GM18508 (cell line): ENCODE results near the gene NFIA.

ENCODE experiments used
- ATAC-seq: cut with Tn5 transposase; IDR thresholded peaks from one replicate; pipeline ENCODE4 v1.9.1; 2021; ENCODE audit warnings: moderate number of reproducible peaks; ENCODE audit not compliant: insufficient read depth, unreplicated experiment

The NFIA gene

DNA sequence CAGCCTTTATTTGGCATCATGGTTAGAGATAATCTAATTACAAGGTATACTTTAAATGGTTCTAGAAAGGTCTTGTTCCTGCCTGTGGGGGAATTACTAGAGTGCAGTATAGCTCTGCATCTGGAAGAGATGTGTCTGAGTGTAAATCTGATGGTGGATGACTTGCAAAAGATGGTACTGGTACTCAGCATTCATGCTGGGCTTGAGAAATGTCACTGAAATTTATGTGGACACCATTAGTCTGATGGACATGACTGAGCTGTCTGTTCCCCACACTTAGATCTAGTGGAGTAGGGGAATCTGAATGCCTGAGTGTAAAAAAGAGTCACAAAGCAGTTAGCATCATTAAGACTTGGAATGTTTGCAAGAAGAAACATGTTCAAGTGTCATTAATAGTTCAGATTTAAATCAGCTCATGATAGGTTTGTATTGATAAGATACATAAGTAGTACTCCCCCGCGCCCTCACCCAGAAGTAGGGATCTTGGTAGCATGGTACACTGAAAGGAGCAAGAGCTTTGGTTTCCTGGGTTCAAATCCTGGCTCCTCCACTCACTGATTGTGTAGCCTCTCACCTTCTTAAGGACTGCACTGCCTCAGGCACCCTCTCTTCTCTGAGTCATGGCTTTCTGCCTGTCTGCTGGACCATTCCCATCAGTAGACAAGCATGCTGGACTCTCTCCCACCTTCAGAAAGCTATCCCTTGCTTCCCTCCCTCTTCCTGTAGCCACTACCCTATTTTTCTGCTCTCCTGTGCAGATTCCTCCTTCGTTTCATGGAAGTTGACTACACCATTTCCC is 292.9 kb downstream of the NFIA start:
- ATAC-seq, result no peak

DNA sequence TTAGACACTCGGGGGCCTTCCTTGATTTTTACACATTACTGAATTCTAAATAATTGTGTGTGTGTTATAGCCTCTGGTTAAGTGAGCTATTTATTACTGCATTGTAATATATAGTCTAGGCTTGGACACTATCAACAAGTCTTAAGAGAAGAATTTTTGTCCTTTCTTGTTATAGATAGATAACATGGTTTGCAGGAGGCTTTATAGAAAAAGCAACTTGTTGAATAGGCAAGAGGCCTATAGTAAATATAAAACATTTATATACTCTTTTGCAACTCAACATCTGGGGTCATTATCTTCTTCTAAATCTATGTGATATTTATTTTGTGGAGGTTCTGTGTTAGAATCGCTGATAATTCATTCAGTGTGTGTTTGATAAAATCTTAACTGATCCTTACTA is 293.8 kb downstream of the NFIA start:
- no peak for ATAC-seq

DNA sequence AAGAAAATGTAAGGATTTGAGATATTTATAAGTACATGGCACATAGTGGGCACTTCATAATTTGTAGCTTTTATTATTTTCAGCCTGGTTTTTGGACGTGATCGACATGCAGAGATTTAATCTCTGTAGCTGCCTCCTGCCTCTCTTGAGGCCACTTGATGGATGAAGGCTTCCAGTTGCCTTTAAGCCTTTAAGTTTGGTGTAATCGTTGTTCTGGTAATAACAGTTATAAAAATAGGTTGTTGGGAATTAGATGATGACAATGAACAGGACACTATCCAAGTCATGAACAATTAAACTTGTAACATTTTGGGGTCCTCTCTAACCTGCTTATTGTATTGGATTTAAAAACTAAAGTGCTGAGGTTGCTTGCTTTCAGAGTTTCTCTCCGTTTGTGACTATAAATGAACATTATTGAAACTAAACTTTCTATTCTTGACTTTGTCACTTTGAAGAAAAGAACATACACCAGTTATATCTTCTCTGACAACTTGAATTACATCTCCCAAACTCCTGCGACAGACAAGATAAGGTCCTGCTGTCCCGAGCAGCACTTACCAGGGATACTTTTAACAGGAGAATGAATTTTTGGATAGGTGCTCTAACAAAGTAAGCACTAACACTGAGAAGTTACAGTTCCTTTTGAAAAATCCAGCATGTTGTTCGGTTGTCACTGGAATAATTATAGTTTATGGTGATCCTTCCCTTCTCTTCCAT is 295.0 kb downstream of the NFIA start:
- no peak for ATAC-seq

DNA sequence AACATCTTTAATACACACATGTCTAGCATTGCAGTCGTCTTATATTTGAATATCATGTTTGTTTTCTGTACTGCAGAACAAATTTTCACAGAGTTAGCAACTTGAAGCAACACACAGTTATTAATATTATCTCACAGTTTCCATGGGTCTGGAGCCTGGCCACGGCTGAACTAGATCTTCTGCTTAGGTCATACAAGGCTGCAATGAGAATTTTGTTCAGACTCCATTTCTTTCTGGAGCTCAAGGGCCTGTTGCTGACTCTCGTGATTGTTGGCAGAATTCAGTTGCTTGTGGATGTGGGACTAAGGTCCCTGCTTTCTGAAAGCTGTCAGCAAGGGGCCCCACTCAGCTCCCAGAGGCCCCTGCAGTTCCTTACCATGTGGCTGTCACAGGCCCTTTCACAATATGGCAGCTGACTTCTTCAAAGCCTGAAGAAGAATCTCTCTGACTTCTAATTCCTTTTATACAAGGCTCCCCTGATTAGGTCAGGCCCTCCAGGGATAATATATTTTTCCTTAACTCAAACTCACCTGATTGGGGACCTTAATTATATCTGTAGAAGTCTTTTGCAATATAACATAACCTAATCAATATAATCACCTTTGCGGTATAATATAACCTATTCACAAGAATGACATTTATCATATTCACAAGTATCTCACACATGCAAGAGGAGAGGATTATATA is 296.3 kb downstream of the NFIA start:
- ATAC-seq, result no peak

DNA sequence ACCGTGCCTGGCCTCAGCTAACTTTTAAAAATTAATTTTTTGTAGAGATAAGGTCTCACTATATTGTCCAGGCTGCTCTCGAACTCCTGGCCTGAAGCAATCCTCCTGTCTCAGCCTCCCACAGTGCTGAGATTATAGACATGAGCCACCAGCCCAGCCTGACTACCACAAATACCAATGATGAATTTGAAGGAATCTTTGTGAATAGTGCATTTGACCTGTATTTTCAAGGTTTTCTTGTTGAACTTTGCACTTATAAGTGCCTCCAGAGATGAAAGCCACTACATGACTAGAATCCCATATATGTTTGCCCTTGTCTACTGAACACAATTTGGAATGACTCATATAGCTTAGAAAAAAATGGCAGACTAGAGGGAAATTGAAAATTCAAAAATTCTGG is 297.3 kb downstream of the NFIA start:
- no peak for ATAC-seq

DNA sequence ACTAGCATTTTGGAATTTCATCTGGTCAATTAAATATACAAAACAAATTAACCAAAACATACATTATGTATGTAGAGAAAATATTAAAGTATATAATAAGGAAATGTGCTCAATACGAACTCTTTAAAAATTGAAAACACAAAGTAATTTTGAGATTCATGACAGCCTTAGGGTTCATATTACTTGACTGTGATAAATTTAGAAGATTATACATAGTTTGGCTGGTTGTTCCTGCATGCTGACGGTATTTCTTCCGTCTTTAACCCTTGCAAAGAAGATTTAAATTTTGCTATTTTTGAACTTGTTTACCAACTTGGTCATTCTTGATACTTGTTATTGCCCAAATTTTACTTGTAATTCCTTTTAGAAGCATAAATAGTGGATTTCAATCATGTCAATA is 298.2 kb downstream of the NFIA start:
- no peak for ATAC-seq

DNA sequence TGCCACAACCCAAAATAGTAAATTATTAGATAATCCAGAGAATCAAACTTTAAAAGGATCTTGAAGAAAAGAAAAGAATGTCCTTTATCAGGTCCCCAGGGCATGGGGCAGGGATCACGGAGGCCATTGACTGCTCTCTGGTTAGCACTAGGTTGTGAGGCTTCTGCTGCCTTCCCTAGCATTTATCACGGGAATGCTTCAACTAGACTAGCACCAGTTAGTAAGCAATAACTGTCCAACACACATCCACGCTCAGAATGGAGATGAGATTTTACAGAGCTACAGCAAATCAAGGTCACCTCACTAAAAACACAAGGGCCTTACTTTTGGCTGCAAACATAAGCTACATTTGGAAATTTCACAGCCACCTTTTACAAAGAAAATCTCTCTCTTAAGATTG is 304.0 kb downstream of the NFIA start:
- ATAC-seq, result no peak

DNA sequence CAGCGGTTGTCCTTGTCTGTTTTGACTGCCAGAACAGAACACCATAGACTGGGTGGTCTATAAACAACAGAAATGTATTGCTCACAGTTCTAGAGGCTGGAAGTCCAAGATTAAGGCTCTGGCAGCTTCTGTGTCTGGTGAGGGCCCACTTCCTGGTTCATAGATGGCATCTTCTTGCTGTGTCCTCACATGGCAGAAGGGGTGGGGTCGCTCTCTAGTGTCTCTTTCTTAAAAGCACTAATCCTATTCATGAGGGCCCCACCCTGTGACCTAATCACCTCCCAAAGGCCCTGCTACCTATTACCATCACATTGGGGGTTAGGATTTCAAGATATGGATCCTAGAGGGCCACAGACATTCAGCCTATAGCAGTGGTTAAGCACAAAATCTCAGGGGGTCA is 304.4 kb downstream of the NFIA start:
- no peak for ATAC-seq

DNA sequence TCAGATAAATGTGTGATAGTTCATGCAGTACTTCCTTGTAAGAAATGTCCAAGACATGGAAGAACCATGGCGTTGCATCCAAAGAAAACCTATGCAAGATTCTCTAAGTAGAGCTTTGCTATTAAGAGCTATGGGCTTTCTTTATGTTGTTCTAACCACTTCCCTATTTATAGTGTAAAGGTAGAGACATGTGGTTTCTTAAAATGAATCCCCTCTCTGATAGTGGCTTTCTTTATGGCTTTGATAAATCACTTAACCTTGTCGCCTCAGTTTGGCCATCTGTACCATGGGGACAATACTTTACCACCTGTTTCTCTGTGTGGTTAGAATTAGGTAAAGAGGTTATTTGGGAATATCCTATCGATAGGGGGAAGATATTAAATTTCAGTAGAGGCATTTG is 305.5 kb downstream of the NFIA start:
- ATAC-seq, result no peak

DNA sequence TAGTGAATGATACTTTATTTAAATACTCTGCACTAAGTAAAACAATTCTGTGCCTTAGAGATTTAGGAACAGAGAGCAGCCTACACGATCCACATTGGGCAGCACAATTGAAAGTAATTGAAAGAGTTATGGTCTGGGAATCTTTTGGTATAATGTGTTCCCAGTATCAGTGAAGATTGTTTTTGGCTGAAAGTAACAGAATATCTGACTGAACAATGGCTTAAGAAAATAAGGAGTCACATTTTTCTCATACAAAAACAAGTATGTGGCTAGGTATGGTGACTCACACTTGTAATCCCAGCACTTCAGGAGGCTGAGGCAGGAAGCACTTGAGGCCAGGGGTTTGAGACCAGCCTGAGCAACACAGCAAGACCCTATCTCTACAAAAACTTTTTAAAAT is 306.2 kb downstream of the NFIA start:
- no peak for ATAC-seq

DNA sequence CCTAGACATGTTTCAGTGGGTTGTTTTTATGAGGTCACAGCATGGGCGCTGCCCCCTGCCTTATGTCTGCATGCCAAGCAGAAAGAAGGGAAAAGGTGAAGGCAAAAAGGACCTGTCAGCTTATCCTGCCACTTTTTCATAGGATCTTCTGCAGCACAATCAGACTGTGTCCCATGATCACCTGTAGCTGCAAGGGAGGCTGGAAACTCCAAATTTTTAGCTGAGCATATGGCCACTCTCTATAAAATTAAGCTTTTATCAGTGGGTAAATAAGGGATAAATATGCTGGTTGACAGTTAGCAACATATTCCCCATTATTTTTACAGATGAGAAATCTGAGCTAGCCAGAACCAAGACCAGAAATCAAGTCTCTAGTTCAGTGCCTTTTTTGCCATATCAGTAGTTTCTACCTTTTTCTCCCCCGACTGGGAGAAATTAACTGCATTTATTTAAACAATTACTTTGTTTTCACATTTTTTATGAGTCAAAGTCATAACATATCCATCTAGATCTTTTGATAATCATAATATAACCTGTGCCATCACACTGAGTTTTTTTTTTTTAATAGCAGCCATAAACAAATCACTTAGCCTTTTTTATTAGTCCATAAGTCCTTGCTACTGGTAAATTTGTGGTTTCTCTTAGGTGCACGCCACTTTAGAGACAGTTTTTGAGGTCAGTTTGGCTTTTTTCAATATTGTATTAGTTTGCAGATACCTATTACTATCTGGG is 307.0 kb downstream of the NFIA start:
- ATAC-seq, result no peak

DNA sequence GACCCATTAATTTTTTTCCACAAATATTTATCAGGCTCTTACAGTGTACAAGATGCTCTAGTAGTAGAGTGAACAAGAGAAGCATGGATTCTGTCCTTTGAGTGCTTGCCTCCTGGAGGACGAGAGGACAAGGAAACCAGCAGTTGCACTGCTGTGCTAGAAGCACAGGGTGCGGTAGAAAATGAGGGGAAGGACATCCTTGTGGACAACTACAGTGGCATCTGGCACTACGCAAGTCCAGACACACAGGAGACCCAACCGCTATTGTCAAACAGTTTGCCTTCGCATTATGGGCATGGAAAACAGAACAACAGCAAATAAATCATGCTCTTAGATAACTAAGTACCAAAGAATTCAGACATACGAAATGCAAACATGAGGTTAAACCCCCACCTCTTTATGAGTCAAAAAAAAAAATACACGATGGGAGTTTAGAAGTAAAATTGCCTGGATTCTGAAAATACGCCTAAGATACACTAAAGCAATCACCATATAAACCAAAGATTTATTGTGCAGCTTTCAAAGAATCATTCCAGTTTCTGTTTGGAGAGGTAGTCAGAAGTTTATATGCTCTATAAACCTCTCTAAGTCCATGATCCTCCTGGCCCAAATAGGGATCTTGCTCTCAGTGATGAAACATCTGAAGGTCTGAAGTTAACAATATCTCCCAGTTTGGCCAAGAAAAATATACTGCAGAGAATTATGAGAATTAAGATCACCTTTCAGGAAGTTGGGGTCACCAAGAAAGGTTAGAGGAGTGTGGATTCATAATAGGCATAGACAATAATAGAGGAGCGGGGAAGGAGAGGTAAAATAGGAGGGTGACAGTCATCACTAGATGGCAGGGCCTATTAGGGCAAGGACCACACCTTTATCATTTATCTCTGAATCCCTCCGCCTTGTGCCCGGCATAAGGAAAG is 307.8 kb downstream of the NFIA start:
- ATAC-seq, result no peak

DNA sequence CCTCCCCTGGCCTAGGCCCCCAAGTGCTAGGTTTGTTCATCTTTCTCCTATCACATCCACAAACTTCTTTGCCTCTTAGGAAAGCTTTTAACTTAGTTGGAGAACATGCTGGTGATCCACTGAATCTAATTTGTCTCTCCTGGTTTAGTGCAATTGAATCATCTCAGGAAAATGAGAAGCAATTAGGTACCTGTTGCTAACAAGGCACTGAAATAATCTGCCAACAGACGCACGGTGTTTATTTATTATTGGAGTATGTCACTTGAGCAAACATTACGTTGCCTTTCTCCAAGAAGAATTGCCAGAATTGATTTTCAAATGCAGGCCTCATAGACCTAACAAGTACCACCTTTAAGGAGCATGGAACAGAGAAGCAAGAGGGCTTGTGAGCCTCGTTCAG is 309.4 kb downstream of the NFIA start:
- no peak for ATAC-seq

DNA sequence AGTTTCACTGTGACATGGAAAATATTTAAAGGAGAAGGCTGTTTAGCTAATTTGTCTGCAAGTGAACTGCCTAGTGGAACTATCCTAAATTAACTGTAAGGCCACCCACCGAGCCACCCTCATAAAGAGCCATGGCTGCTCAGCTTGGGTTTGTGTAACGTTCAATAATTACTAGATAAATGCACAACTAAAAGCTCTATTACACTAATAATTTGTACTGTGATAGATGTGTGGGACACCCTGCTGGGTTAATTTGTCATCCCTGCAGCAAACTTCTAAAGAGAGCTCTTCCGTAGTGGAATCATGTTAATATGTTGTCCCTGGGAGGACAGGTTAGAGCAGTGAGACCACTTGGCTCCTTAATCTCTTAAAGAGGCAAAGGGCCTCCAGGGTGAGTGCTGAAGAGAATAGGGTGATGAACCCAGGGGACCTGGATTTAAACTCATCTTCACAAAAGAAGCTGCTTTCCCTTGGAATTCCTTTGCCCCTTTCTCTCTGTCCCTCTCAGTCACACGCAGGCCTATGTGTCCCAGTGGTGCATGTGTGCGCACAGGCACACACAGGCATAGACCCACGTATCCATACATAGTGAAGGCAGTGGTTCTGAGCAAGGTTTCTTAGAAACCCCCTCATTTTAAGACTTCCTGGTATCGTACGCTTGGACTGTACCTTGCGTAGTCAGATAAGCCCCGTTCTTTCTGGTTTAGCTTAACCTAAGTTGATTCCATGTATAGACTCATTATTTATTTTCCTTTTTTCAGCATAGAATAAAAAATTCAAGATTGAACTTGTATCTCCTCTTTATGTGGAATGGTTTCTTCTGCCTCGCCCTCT is 310.3 kb downstream of the NFIA start:
- no peak for ATAC-seq

DNA sequence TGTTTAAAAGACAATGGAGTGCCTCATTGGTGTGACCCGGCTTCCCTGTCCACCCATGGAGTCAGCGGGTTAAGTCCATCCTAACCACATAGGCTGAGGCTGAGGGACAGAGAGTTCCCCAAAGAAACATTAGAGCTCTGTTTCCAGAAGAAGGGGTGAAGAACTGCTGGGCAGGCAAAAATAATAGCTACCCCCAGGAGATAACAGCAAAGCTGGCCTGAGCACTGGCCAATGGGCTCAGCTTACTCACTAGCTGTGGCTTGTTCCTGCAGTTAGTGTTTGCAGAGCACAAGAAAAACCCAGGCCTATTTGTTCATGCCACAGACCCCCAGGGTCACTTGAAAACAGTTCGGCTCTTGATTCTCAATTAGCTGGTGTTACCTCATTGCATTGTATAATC is 311.2 kb downstream of the NFIA start:
- no peak for ATAC-seq

DNA sequence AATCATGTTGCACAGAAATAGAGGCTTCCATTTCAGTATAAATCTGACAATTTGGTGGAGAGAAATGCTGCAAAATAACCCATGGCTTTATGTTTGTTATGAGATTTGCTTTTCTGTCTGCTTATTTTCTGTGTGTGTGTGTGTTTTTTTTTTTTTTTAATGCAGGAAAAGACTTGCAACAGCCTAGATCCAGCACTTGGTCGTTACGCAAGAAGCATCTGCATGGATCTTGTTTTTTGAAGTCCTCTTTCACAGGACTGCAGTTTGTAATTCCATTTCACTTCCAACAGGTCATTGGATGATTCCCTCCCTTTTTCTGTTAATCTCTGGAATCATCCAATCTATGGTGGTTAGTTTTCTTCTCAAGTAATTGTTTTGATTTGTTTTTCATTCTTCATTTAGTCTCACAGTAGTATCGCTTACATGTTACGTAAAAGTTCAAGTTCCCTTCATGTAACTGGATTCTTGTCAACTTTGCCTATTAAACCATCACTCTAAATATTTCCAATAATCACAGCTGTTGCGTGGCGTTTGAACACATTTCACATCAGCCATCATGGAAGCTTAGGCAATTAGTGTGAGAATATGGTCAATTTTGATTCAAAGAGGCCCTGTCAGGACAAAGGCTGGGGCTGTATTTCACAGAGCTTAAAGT is 312.9 kb downstream of the NFIA start:
- ATAC-seq, result no peak

DNA sequence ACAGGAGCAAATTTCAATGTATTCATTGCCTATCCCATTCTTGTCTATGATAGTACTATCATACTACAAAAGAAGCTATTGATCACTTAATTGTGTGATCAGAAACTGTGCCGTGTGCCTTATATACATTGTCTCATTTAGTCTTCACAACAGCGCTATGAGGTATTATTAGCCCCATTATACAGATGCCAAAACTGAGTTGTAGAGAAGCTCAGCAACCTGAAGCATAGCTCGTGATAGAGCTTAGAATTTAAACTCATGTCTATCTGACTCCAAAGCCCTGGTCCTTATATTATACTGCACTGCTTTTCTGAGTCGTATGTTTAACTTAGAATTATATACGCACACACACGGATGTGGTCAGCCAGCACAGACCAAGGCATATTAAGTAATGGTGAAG is 315.1 kb downstream of the NFIA start:
- ATAC-seq, result no peak

DNA sequence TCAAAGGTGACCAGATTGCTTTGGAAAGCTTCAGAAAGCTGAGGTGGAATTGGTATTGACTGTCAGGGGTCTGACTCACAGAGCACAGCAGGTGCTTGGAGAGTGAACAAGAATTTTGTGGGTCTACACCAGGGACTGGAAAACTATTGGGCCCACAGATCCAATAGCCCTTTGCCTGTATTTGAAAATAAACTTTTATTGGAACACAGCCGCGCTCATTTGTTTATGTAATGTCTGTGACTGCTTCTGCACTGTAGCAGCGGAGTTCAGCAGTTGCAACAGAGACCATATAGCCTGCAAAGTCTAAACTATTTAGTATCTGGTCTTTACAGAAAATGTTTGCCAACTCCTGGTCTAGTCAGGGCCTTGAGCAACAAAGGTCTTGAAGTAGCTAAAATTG is 315.6 kb downstream of the NFIA start:
- ATAC-seq, result no peak
